HS-27A (cell line): ENCODE measurements around the gene HSPA4L.

ENCODE experiments used
- DNase-seq: peaks from one replicate; pipeline ENCODE4 v3.0.0-alpha.2; 2012; ENCODE audit warnings: low read depth, missing footprints

The HSPA4L gene

GRCh38 chr4:127870281-127870680 lies 88.2 kb downstream of the HSPA4L start:
- no peak for DNase-seq

GRCh38 chr4:127870688-127871087 lies 88.6 kb downstream of the HSPA4L start:
- no peak for DNase-seq

- DNase-seq = no peak
Measured at GRCh38 chr4:127875791-127876190, 93.7 kb downstream of the HSPA4L start.

GRCh38 chr4:127880763-127881562 lies 98.8 kb downstream of the HSPA4L start, which contains the start of gene PLK4:
TSS of gene PLK4 (plus strand) at chr4:127880893. CDS start at chr4:127881135, 242 bp downstream.
- DNase-seq = peak; percentile 81

GRCh38 chr4:127881563-127881864 lies 99.4 kb downstream of the HSPA4L start:
- DNase-seq = no peak

GRCh38 chr4:127888559-127888958 lies 106.4 kb downstream of the HSPA4L start:
- DNase-seq = no peak

GRCh38 chr4:127889903-127890302 lies 107.8 kb downstream of the HSPA4L start:
- DNase-seq = no peak
